DOHH2 (cell line): Measurements from ENCODE around the gene SMPD3.

Experiments used
- CTCF ChIP-seq: fragments of 200-600 bp; sonication (generic); IDR thresholded peaks from one replicate; pipeline ENCODE4 v1.5.1; 2014; ENCODE audit warnings: antibody characterized with exemption, mild to moderate bottlenecking, low read depth, low read length; ENCODE audit not compliant: poor library complexity, severe bottlenecking
- EZH2phosphoT487 ChIP-seq: fragments of 200-600 bp; sonication (generic); IDR thresholded peaks from 2 replicates; pipeline ENCODE4 v1.6.1; 2017; ENCODE audit warnings: borderline replicate concordance, mild to moderate bottlenecking, antibody characterized with exemption, low read length, moderate library complexity, mixed read lengths

GRCh38 chr16:68414581-68414980, 33.7 kb downstream of the SMPD3 start:
- TF ChIP-seq CTCF = no peak
- TF ChIP-seq EZH2phosphoT487 = no peak
